ENCODE data around the gene MISP.
A peak's percentile ranks its signal among the peaks of the same experiment; 100 is the strongest.

The MISP gene

DNA sequence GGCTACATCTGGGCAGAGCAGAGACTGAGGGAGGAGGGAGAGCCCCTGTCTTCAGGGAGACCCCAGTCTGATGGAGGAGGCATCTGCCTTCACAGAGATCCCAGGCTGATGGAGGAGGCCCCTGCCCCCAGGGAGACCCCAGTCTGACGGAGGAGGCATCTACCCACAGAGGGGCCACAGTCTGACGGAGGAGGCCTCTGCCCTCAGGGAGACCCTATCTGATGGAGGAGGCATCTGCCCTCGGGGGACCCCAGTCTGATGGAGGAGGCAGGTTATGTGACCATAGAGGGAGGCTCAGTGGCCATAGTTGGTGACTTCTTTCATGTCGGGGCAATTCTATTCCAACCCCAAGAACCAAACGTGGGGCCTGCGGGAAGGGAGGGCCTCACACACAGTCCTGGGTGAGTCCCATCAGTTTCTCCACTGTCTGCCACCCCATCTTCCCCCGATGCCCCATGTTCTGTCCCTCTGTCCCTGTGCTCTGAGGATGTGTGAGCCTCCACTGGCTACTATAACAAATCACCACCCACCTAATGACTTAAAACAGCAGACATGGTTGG lies 14.3 kb downstream of the MISP start:
- no peak for DNase-seq (ENCODE audit: low read depth in 2 of 2)
- H3K4me3 ChIP-seq (replicated peaks in 1 of 2; ENCODE audit: low read depth in 2 of 2, low read length in 2 of 2) = no peak overlapping the region
- TF ChIP-seq, protein P1, sequence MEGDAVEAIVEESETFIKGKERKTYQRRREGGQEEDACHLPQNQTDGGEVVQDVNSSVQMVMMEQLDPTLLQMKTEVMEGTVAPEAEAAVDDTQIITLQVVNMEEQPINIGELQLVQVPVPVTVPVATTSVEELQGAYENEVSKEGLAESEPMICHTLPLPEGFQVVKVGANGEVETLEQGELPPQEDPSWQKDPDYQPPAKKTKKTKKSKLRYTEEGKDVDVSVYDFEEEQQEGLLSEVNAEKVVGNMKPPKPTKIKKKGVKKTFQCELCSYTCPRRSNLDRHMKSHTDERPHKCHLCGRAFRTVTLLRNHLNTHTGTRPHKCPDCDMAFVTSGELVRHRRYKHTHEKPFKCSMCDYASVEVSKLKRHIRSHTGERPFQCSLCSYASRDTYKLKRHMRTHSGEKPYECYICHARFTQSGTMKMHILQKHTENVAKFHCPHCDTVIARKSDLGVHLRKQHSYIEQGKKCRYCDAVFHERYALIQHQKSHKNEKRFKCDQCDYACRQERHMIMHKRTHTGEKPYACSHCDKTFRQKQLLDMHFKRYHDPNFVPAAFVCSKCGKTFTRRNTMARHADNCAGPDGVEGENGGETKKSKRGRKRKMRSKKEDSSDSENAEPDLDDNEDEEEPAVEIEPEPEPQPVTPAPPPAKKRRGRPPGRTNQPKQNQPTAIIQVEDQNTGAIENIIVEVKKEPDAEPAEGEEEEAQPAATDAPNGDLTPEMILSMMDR (IDR thresholded peaks at IDR 0.05; ENCODE audit: low read depth, low read length) = no peak

DNA sequence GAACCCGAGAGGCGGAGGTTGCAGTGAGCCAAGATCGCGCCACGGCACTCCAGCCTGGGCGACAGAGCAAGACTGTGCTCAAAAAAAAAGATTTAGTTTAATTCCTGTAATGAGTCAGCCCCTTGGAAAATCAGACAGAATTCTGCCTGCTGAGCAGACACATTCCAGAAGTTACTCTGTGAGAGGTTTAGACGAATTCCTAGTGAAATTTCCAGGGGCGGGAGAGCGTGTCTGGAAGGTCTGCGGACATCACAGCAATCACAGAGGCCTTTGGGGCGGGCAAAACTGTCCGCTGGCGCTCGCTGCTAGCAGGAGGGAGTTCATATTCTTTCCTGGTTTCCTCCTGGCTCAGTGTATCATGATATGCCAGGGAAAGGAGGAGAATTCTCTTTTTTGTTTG lies 17.5 kb downstream of the MISP start:
- no peak overlapping the region for H3K4me3 ChIP-seq (replicated peaks in 1 of 2; ENCODE audit: low read depth in 2 of 2, low read length in 2 of 2)
- DNase-seq (ENCODE audit: low read depth in 2 of 2) = peak; percentile 50 to 90
- TF ChIP-seq, protein P1 (IDR thresholded peaks at IDR 0.05; ENCODE audit: low read depth, low read length) = no peak

DNA sequence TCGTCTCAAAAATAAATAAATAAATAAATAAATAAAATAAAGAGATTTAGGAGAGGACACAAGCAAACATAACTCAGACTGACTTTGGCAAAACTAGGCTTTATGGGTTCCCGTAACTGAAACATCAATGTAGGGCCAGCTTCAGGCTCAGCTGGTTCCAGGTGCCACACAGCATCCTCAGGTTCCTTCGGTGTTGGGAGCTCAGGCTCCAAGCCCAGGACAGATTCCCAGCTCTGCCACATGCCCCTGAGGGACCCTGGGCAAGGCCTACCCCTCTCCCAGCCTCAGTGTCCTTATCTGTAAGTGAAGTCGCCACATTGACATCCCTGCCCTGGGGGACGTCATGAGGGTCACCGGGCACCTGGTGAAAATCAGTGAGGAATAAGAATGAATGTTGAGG lies 18.7 kb downstream of the MISP start:
- no peak overlapping the region for H3K4me3 ChIP-seq (replicated peaks in 1 of 2; ENCODE audit: low read depth in 2 of 2, low read length in 2 of 2)
- no peak for DNase-seq (ENCODE audit: low read depth in 2 of 2)
- TF ChIP-seq, protein P1 (IDR thresholded peaks at IDR 0.05; ENCODE audit: low read depth, low read length) = no peak

DNA sequence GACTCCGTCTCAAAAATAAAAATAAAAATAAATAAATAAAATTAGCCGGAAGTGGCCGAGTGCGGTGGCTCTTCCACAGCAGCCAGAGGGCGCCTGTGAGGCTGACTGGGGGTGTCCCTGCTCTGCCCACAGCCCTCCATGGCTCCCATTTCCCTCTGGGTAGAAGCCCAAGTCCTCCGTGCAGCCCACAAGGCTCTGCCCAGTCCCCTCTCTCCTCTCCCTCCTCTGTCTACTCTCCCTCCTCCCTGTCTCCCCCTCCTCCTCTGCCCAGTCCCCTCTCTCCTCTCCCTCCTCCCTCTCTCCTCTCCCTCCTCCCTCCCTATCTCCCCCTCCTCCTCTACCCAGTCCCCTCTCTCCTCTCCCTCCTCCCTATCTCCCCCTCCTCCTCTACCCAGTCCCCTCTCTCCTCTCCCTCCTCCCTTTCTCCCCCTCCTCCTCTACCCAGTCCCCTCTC lies 20.4 kb downstream of the MISP start:
- peak; percentile 70 to 78 for DNase-seq (ENCODE audit: low read depth in 2 of 2)
- TF ChIP-seq, protein P1 (IDR thresholded peaks at IDR 0.05; ENCODE audit: low read depth, low read length) = peak; percentile 74
- no peak overlapping the region for H3K4me3 ChIP-seq (replicated peaks in 1 of 2; ENCODE audit: low read depth in 2 of 2, low read length in 2 of 2)

DNA sequence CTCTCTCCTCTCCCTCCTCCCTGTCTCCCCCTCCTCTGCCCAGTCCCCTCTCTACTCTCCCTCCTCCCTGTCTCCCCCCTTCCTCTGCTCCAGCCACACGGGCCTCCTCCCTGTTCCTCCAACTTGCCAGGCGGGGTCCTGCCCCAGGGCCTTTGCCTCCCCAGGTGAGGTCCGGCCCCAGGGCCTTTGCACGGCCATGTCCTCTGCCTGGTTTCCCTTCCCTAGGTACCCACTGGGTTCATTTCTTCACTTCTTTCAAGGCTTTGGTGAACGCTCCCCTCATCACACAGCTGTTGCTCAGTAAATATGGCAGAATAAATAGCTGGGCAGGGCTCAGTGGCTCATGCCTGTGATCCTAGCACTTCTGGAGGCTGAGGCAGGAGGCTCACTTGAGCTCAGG lies 21.2 kb downstream of the MISP start:
- DNase-seq (ENCODE audit: low read depth in 2 of 2) = no peak
- TF ChIP-seq, protein P1 (IDR thresholded peaks at IDR 0.05; ENCODE audit: low read depth, low read length) = no peak
- H3K4me3 ChIP-seq (replicated peaks in 1 of 2; ENCODE audit: low read depth in 2 of 2, low read length in 2 of 2) = no peak overlapping the region

DNA sequence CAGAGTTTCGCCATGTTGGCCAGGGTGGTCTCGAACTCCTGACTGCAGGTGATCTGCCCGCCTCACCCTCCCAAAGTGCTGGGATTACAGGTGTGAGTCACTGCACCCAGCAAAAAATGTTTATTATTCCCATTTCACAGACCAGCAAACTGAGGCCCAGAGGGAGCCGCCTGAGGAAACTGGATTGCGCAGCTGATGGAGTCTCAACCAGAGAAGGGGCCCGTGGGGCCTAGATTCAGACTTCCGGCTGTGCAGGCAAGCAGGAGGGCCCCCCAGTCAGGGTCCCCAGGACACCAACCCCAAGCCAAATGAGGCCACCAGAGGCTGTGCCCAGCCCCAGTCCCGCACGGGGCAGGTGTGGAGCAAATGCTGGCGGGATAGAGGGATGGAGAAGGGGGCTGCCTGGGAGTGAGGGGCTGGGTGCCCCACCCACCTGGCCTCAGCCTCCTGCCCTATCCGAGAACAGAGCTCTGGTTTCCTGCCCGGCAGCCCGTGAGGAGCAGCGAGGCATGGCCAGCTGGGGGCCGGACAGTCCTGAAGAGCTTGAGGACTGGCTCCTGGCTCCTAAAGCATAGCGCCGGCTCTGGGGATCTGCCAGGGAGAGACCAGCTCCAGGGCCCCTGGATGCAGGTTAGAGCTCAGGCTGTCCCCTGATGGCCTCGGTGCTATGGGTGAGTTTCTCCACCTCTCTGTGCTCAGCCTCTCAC lies 22.0 kb downstream of the MISP start:
- no peak overlapping the region for H3K4me3 ChIP-seq (replicated peaks in 1 of 2; ENCODE audit: low read depth in 2 of 2, low read length in 2 of 2)
- TF ChIP-seq, protein P1 (IDR thresholded peaks at IDR 0.05; ENCODE audit: low read depth, low read length) = no peak
- DNase-seq (ENCODE audit: low read depth in 2 of 2) = no peak

All from cardiac fibroblast (primary cell).